ENCODE results near the gene ECI2. TPM values are rescaled to one million over a fixed set of nuclear protein-coding genes. Genes with fewer than 3 reads are reported as not detected.

ECI2 gene
- total and polyA plus RNA-seq, 10 of the 15 experiments (the other 5 are each of a cell fraction or from before 2014, with no cell fraction given) = 38.7 to 129 (median 60.1) TPM

- no peak overlapping the region for H3K9ac ChIP-seq (ENCODE audit: control insufficient read depth, insufficient read depth, low read length)
- no peaks in the 10 kb centered on the region for H4K20me1 ChIP-seq (ENCODE audit: control insufficient read depth, insufficient read depth)
- SMC1A ChIA-PET (ENCODE audit: uncharacterized antibody, unreplicated experiment) = interaction anchor here (1.2 kb wide), 1 partner anchor 14 kb away, joined by 5 read pairs; no protein-coding TSS in a partner anchor
- H3K27ac ChIP-seq (ENCODE audit: control insufficient read depth, insufficient read depth) = no peak overlapping the region
- in situ Hi-C loops (cut with MboI) = no loop called here
- H3K27me3 ChIP-seq (replicated peaks in 1 of 2; ENCODE audit: control insufficient read depth in 2 of 2, insufficient read depth in 2 of 2, low read length in 1 of 2) = no peaks in the 10 kb centered on the region
- H3K4me1 ChIP-seq (ENCODE audit: control insufficient read depth, insufficient read depth, low read length) = no peaks in the 10 kb centered on the region
- DNase-seq (ENCODE audit: low read depth, low spot score) (no peak), FAIRE-seq (no peak), ATAC-seq (no peak)
- no peak overlapping the region for H2AFZ ChIP-seq (ENCODE audit: control insufficient read depth, low read depth, low read length)
- POLR2A ChIA-PET = no interaction called here
- no peaks in the 10 kb centered on the region for H3K9me3 ChIP-seq (replicated peaks; ENCODE audit: control insufficient read depth, insufficient read depth, low read length)
- no peak overlapping the region for H3K4me3 ChIP-seq
- CTCF ChIA-PET = interaction anchor here (1.2 to 1.6 kb wide), 3 partner anchors 11 to 148 kb away, joined by 4 read pairs; no protein-coding TSS in a partner anchor
- intact Hi-C loops (cut with micrococcal nuclease; ENCODE audit: unreplicated experiment) = no loop called here
- WGBS (ENCODE audit: insufficient coverage, insufficient replicate concordance, low lambda C conversion rate, missing lambda C conversion rate) = 75% methylated on average over 8 of the region's 8 CpGs
- RAD21 ChIA-PET (ENCODE audit: unreplicated experiment) = interaction anchor here (0.8 kb wide), 1 partner anchor 29 kb away, joined by 3 read pairs; no protein-coding TSS in a partner anchor
- no TSS peak for BruUV-seq (replicated peaks)
- TF ChIP-seq NR2F1 (conservative IDR thresholded peaks at IDR 0.05) = peak; percentile 62
- TF ChIP-seq RAD51 (IDR thresholded peaks at IDR 0.05) = no peak
- peaks cover 0 to 8% of the 10 kb centered on the region in 2 experiments; a peak in 3 of 4 replicates for H3K36me3 ChIP-seq (ENCODE audit: control insufficient read depth in 2 of 2, insufficient read depth in 2 of 2, low read length in 1 of 2)
- H3K79me2 ChIP-seq (ENCODE audit: control insufficient read depth, insufficient read depth, low read length) = no peaks in the 10 kb centered on the region
- no peak overlapping the region for H3K4me2 ChIP-seq (ENCODE audit: control insufficient read depth, insufficient read depth)
Observed at GRCh38 chr6:4125933-4126864, 9.2 kb downstream of the ECI2 start.

GRCh38 chr6:4125500-4125899, 9.9 kb downstream of the ECI2 start:
- SMC1A ChIA-PET (ENCODE audit: uncharacterized antibody, unreplicated experiment) = no interaction called here
- Histone ChIP-seq H3K9me3 (replicated peaks; ENCODE audit: control insufficient read depth, insufficient read depth, low read length) (no peaks in the 10 kb centered on the region), H3K9ac (ENCODE audit: control insufficient read depth, insufficient read depth, low read length) (no peak overlapping the region), H3K27me3 (replicated peaks in 1 of 2; ENCODE audit: control insufficient read depth in 2 of 2, insufficient read depth in 2 of 2, low read length in 1 of 2) (no peaks in the 10 kb centered on the region), H4K20me1 (ENCODE audit: control insufficient read depth, insufficient read depth) (no peaks in the 10 kb centered on the region), H2AFZ (ENCODE audit: control insufficient read depth, low read depth, low read length) (no peak overlapping the region), H3K4me3 (no peak overlapping the region), H3K4me1 (ENCODE audit: control insufficient read depth, insufficient read depth, low read length) (no peaks in the 10 kb centered on the region), H3K27ac (ENCODE audit: control insufficient read depth, insufficient read depth) (no peak overlapping the region), H3K79me2 (ENCODE audit: control insufficient read depth, insufficient read depth, low read length) (no peaks in the 10 kb centered on the region), H3K36me3 (ENCODE audit: control insufficient read depth in 2 of 2, insufficient read depth in 2 of 2, low read length in 1 of 2) (peaks cover 0 to 8% of the 10 kb centered on the region in 2 experiments; a peak in 3 of 4 replicates), H3K4me2 (ENCODE audit: control insufficient read depth, insufficient read depth) (no peak overlapping the region)
- WGBS (ENCODE audit: insufficient coverage, insufficient replicate concordance, low lambda C conversion rate, missing lambda C conversion rate) = over 99% methylated on average over 5 of the region's 5 CpGs
- intact Hi-C loops (cut with micrococcal nuclease; ENCODE audit: unreplicated experiment) = no loop called here
- TF ChIP-seq SPI1 (IDR thresholded peaks at IDR 0.05; ENCODE audit: borderline replicate concordance, insufficient read depth, low read depth, low read length) = no peak
- no peak for TF ChIP-seq EGR1 (IDR thresholded peaks at IDR 0.05; ENCODE audit: borderline replicate concordance in 1 of 2, low read depth in 2 of 2, low read length in 2 of 2)
- TF ChIP-seq TCF12 (IDR thresholded peaks at IDR 0.05; ENCODE audit: low read depth, low read length) = no peak
- no peak for TF ChIP-seq E2F8 (IDR thresholded peaks at IDR 0.05; ENCODE audit: low read depth, partially characterized antibody)
- TF ChIP-seq POLR2AphosphoS2 (IDR thresholded peaks at IDR 0.05; ENCODE audit: low read depth, low read length) = no peak
- no peak for TF ChIP-seq RFX5 (IDR thresholded peaks at IDR 0.05; ENCODE audit: low read depth, low read length)
- no peak for TF ChIP-seq TCF3 (IDR thresholded peaks at IDR 0.05; ENCODE audit: borderline replicate concordance, insufficient read depth, low read depth, low read length)
- TF ChIP-seq CBFB (IDR thresholded peaks at IDR 0.05; ENCODE audit: low read depth) = no peak
- TF ChIP-seq BMI1 (IDR thresholded peaks at IDR 0.05; ENCODE audit: borderline replicate concordance) = no peak
- FAIRE-seq = no peak
- RAD21 ChIA-PET (ENCODE audit: unreplicated experiment) = no interaction called here
- no peak for DNase-seq (ENCODE audit: low read depth, low spot score)
- CTCF ChIA-PET = interaction anchor here (1.6 kb wide), 1 partner anchor 30 kb away, joined by 4 read pairs; no protein-coding TSS in a partner anchor
- POLR2A ChIA-PET = no interaction called here
- in situ Hi-C loops (cut with MboI) = no loop called here
- no TSS peak for BruUV-seq (replicated peaks)
- ATAC-seq = no peak
